GM19468 (cell line): ENCODE results near the gene SDHAF2.
"Not testable (repeated sequence)": the region's sequence is repeated elsewhere in the genome, so short reads cannot be mapped to it uniquely, and the experiment has no call there.

ENCODE experiments used
- ATAC-seq: cut with Tn5 transposase; IDR thresholded peaks from one replicate; pipeline ENCODE4 v1.9.1; 2021; ENCODE audit warnings: mild to moderate bottlenecking, moderate library complexity, moderate number of reproducible peaks; ENCODE audit not compliant: unreplicated experiment; ENCODE audit errors: extremely low read depth

Gene SDHAF2

DNA sequence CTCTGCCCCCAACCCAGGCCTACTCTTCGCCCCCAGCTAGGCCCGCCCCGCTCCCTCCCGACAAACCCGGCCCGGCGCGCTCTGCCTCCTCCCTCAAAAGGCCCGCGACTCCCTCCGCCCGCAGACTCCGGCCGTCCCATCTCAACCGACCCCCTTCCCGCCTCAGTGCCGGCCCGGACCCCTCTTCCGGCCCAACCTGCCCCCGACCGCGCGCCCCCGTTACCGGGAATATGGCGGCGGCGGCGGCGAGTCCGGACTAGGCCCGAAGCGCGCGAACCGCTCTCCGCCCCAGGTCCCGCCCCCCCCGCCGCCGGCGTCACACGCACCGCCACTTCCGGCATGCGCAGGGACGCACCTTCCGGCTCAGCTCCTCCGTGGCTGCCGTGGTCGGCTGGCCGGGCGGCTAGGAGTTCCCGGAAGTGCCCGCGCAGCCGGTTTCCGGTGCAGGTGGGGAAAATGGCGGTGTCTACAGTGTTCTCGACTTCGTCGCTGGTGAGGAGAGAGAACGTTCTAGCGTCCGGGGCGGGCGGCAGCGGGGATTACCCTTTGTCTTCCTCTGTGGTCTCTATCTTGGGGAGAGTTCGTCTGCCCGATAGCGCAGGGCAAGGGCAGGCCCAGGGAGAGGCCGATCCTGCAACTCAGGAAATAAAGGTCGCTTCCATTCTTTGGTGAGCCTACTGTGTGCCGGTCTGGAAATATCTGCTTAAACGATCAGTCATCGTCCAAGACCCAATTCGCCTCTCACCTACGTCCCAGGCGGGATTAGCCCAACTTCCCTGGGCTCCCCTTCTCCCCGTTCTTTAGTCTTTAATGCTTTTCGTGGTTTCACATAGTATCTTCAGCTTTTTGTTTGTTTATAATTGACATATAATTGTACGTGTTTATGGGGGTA, at the start of gene SDHAF2, which contains the start of gene CPSF7:
SDHAF2 (plus strand) TSS at position 434 of the 892 bp plus-strand sequence; CDS start at position 457, 23 bp downstream.
CPSF7 (minus strand) TSS at position 285 of the 892 bp plus-strand sequence. CDS start 740 bp downstream, outside the sequence.
- ATAC-seq, result peak; percentile 88

DNA sequence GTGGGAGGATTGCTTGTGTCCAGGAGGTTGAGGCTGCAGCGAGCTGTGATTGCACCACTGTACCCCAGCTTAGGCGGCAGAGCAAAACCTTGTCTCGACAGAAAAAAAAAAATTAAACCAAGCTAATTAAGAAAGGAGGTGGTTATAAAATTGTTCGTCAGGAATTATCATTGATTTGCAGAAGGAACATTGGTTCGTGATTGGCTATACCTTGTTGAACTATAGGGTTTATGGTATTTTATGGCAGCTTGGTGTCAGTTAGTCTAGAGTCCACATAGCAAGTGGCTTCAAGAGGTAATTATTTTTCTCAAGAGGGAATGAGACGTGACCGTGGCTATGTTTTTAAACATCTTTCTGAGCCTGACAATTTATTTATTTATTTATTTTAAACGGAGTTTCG, 49.0 kb upstream of the SDHAF2 start:
- ATAC-seq, result no peak

DNA sequence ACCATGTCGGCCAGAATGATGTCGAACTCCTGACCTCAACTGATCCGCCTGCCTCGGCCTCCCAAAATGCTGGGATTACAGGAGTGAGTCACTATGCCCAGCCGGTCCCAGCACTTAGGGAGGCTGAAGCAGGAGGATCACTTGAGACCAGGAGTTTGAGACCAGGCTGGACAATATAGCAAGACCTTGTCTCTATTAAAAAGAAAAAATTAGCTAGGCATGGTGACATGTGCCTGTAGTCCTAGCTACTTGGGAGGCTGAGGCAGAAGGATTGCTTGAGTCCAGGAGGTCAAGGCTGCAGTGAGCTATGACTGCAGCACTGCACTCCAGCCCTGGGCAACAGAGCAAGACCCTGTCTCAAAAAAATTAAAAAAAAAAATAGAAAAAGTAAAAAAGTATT, 46.1 kb upstream of the SDHAF2 start:
- ATAC-seq, result not testable (repeated sequence)

DNA sequence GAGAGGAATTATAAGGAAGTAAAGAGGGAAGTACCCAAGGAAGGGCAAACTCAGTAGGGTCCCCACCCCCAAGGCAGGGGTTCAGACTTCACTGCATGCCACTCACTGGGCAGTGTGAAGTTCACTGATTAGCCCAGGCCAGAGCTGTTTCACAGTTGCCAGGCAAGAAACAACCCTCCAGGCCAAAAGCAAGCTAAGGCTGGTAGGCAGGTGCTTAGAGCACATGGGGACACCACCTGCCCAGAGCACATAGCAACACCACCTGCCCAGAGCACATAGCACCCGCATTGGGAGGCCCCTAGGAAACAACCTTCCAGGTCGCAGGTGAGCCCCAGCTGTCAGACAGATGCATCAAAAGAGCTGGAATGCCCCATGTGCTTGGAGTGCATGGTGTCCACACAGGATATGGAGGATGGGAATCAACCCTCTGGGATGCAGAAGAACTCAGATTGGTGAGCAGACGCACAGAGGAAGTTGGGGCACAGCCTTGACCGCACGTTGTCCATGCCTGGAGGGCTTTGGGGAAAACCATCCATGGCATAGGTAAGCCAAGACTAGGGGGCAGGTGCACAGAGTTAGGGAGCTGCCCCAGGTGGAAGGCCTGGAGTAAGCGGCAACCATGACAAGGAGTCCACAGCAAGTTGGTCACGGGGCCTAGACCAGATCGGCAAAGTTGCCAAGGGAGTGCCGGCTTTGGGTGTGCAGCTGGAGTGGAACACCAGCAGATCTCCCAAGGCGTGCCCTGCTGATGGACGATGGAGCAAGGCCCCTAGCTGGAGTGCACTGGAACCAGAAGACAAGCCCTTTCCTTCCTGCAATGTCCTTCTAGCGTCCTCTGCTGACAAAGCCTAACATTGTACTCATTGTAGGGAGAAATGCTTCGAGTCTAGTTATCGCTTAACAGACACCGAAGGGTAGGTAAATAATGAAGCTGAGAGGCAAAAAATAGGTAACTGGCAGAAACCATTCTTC, 45.4 kb upstream of the SDHAF2 start:
- ATAC-seq, result no peak

DNA sequence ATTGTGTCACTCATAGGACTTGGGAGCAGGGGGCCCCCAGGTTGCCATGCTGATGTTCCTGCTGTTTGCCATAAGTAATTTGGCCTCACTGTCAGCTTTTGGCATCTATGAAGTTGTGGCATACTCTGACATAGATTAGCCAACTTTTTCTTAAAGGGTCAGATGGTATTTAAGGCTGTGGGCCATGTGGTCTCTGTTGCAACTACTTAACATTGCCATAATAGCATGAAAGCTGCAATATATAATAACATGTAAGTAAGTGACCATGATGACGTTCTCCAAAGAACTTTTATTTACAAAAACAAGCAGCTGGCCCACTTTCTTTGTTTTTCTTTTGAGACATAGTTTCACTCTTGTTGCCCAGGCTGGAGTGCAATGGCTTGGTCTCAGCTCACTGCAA, 39.8 kb upstream of the SDHAF2 start:
- ATAC-seq, result no peak

DNA sequence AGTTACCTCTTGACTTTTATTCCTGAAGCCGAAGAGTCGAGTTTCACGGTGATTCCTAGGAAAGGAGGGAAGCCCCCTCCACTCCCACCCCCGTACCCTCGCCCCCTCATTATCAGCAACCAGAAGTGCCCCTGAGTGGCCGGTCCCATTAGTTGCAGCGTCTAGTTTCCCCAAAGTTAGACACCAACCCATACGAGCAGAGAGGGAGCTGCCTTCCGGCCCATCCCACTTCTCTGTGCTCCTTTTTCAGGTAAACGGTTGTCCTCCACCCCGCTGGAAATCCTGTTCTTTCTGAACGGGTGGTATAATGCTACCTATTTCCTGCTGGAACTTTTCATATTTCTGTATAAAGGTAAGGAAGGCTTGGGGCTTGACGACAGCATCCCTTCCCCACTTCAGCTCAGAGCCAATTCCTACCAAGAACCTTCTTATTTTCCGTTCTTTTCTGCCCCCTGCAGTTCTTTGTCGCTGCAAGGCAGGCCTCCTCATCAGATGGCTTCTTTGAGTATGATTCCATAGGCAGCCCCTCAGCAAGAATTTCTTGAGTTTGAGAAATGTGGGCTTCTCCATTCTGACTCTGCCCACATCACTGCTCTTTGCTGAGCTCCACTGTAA, 36.8 kb upstream of the SDHAF2 start:
- ATAC-seq, result no peak

DNA sequence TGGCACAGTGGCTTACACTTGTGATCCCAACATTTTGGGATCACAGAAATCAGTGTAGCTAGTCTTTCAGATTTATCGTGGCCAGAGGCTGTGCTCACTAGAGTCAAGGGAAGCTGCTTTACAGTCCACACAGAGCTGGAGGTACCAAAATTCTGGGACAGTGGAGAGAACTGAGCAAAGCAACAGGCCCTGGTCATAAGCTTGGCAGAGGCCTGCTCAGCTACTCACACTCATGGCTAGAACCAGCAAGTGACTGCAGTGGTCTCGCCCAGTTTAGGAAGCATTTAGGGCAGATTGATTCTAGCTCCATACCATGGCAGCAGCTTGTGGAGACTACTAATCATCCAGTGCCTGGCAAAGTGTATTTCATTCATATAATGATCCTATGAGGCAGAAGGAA, 28.8 kb upstream of the SDHAF2 start:
- ATAC-seq, result no peak

DNA sequence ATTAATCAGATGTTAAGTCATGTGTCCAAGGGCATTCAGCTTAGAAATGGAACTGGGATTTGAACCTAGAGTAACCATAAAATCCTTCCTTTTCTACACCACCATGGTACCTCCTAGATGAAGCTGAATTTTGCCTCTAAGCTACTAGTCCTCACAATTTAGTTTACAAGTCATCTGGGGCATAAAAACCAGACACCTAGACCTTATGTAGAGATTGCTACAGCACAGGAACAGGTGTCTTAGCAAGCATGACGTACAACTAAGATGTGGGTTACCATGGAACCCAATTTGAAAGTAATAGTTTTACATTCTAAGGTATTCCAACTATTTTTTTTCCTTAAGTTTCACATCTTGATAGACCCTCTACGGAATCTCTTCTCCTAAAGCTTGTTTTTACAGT, 28.4 kb upstream of the SDHAF2 start:
- ATAC-seq, result no peak

DNA sequence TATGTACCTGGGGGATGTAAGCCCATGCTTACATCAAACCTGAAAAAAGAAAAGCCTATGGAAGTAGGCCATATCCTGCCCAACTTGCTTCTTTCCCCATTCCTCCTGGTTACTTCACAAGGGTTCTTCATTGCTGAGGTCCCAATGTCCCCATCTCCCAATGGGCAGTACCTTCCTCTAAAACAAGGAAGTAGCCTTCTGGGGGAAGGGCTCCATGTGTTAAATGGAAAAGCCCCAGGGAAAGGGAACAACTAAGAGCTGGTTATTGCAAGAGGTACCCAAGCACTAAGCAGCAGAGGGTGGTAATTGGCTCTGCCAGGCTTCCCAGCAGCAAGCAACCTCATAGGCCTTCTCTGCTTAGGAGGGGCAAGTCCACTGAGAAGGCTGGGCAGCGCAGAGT, 26.3 kb upstream of the SDHAF2 start:
- no peak for ATAC-seq

DNA sequence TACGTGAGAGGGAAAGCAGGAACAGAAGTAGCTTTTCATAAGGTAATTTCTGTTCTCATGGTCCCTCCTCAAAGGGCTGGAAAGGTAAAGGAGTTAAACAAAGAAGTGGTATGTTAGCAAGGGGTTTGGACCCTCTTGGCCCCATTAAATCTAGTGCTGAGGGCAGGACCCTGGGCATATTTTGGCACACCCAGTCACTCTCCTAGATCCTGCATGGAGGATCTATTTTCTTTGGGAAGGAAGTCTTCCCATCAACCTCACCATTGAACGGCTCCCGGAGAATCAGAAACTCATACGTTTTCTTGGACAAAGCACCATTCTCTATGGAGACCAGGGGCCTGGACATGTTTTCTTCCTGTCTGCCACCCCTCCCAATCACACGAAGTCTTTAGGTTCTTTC, 25.8 kb upstream of the SDHAF2 start:
- ATAC-seq, result no peak

DNA sequence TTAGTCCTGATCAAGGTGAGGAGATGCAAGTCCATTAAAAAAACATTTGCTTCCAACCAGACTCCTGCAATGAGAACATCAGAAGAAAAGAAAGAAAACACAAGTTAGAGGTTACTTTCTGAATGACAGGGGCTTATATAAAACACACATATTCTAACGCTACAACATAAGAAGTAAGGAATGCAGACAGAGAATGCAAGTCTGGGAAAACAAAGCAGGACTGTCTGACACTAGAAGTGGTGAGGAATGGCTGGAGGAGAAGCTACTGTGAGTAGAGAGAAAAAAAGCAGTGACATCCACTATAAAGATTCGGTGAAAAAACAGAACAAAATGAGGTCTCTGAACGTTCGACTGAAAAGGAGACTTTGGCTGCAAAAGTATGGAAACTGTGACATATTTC, 25.3 kb upstream of the SDHAF2 start:
- no peak for ATAC-seq

DNA sequence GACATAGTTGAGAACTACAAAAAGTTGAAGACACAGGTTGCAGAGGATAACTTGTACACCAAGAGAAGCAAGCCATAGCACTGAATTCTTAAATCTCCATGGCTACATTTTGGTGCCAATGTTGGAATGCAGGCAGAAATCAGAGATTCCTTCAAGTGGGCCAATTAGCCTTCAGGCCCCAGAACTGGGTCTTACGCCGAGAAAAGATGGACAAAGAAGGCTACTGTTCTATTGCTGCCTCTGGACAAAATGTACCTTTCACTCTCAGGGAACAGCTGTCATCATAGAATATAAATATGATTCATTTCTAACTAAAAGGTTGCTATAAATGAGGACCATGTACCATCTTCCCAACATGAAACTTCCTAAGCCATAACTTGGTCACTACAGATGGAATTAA, 23.9 kb upstream of the SDHAF2 start:
- no peak for ATAC-seq

DNA sequence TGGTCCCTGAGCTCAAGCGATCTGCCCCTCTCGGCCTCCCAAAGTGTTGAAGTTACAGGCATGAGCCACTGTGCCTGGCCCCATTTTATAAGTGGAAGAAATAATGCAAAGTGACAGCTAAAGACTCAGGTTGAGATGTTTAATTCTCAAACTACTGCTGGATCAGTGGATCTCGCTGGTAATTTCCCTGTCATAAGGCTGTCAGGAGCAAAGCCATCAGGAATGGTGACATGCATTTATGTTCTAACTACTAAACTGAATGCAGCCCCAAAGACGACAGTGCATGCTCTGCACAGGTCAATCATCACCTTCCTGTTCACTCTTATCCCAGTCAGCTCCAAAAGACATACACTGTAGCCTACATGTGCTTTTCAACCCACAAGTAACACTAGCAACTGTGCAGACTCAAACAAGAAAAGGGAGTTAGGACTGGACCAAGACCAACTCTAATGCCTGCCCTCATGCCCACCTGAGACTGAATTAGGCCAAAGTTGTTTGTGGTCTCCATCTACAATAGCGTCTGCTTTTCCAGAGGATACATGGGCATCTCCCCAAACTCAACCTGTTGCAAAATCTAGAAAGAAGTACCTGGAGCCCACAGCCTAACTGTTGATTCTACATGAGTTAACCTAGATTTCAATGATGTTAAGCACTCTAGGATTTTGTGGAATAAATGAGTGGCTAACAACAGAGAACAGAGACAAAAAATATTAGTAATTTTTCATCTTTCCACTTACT, 22.8 kb upstream of the SDHAF2 start:
- ATAC-seq, result no peak

DNA sequence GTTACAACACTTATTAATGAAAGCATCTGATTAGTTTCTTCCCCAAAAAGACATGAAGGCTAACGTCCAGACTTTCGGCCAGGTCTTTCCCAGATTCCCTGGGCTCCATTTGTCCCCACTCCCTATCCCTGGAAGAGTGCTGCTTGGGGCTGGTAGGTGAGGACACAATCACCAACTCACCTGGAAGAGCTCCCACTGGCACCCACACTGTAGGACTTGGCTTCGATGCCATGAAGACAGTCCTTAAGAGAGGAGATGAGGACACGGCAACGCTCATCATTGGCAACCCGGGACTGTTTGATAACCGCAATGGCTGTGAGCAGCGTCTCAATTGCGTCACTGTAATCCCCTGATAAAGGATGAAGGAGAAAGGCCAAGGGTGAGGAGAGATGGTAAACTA, 18.3 kb upstream of the SDHAF2 start:
- no peak for ATAC-seq

DNA sequence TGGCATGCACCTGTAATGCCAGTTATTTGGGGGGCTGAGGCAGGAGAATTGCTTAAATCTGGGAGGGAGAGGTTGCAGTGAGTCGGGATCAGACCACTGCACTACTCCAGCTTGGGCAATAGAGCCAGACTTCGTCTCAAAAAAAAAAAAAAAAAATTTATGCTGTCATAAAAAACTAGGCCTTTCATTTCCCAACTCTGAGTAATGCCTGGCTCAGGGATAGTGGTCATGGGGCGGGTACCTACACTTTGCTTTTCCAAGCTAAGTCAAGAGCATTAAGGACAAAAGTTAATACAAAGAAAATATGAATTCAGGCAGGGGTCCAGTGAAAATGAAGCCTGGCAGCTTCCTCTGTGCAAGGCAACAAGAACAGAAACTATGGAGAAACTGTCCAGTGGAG, 16.4 kb upstream of the SDHAF2 start:
- no peak for ATAC-seq

DNA sequence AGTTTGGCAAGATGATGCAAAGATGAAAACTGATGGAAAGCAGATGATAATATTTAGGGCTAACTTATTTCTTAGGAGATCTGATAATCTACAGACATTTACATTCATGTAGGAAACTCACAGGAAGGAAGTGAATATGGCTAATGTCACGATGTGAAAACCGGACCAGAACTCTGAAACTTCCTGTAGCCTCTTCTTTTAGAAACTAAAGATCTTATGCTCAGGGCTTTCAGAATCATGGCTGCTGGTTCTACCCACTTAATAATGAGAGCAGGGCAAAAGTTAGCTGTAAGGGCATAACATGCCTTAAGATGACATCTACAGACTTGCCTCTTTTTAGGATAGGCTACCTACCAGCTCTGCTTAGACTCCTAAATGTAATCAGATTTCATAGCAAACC, 15.4 kb upstream of the SDHAF2 start:
- ATAC-seq, result no peak

DNA sequence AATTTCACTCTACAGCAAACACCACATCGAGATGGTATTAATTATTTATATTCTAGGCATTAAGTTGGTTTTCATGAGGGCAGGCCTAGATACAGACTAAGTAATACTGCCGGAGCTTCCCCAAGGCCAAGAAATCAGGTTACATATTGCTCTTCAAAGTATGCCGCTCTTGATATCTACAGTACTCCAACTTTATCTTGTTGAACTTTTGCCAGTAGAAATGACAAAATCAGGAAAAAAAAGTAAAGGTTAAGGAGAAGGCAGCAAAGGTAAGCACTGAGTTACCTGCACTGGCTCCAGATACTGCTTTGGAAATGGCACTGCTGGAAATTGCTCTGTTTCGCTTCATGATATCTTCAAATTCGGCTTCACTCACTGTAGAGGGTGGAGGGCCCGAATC, 14.5 kb upstream of the SDHAF2 start:
- no peak for ATAC-seq

DNA sequence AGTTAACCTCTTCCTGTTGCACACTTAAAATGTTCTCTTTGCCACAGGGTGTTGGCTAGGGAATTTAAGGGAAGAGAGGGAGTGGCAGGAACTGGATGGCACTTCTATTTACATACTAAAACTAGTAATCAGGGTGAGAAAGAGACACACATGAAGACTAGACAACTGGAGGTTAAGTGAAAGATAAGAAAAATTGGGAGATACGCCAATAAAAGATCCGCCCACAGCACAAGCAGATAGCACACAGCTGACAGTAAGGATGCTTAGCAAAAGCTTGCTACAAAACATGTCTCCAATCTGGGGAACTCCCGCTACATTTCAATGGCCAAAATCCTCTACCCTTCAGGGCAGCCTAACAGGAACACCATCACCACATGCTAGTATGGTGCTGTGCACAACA, 13.0 kb upstream of the SDHAF2 start:
- ATAC-seq, result no peak

DNA sequence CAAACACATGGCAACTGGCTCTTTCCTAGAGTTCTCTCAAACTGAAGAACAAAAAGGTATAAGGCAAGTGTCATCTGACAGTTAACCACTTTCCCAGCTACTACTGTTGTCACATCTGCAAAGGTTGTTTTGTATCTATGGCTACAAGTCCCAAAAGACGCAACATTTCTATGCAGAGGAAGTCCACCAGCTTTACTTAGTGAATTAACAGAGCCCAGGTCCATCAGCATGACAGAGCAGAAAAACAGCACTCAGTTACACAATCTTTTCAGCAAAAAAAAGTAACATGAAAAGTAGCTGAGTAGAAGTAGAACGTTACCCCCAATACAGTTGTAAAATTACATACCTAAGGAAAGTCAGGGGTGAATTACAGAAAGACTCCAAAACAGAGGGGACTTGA, 12.3 kb upstream of the SDHAF2 start:
- ATAC-seq, result no peak

DNA sequence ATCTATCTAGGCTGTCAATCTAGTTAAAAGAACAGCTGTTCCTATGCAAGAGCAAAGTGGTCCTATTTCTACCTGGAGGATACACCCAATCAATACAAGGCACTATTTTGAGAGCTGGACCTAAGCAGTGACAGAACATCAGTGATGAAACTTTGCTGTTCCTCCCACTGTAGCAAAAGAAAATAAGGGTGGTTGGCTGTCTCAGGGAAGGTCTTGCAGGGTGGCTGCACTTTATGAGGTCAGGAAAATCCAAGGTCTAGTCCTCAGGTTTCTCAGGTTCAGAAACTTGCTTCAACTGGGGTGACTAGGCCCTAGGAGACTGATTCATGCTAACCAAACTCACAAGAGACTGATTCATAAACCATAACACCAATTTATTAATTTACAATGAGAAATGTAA, 11.8 kb upstream of the SDHAF2 start:
- no peak for ATAC-seq
